Ishikawa (cell line): ENCODE measurements around the gene FRAS1.

ENCODE experiments used
- EP300 ChIP-seq: IDR thresholded peaks from 2 replicates; pipeline ENCODE4 v1.6.1; 2012; ENCODE audit warnings: borderline replicate concordance
- FOXM1 ChIP-seq: IDR thresholded peaks from 2 replicates; pipeline ENCODE4 v1.6.1; 2012; ENCODE audit warnings: low read depth, borderline replicate concordance
- MAX ChIP-seq: IDR thresholded peaks from 2 replicates; pipeline ENCODE4 v1.6.1; 2012
- RAD21 ChIP-seq: IDR thresholded peaks from 2 replicates; pipeline ENCODE4 v1.6.1; 2012; ENCODE audit warnings: low read depth
- TAF1 ChIP-seq: IDR thresholded peaks from 2 replicates; pipeline ENCODE4 v1.6.1; 2012; ENCODE audit warnings: low read depth, mild to moderate bottlenecking
- YY1 ChIP-seq: IDR thresholded peaks from 2 replicates; pipeline ENCODE4 v1.6.1; 2012; ENCODE audit warnings: low read depth

- TF ChIP-seq EP300 (no peak), RAD21 (no peak), MAX (no peak), FOXM1 (no peak), TAF1 (no peak), YY1 (no peak)
Measured at GRCh38 chr4:78320349-78320935, 263.3 kb downstream of the FRAS1 start.
